Fibroblast of mammary gland (primary cell): ENCODE data around the gene UBAC1.
"Not testable (repeated sequence)": the region's sequence is repeated elsewhere in the genome, so short reads cannot be mapped to it uniquely, and the experiment has no call there.

Experiments
- DNase-seq: peaks from one replicate; pipeline ENCODE4 v3.0.0-alpha.2; 2010; ENCODE audit warnings: low read depth
- H3K4me3 ChIP-seq: 2 replicates; pipeline ENCODE4 v1.5.1; 2011; ENCODE audit warnings: low read depth, mild to moderate bottlenecking, low read length, moderate library complexity; ENCODE audit not compliant: control insufficient read depth
- TF ChIP-seq, protein P1 (sequence below): conservative IDR thresholded peaks from 2 replicates; pipeline ENCODE4 v1.5.1; 2011; ENCODE audit warnings: low read depth, low read length, inconsistent platforms; ENCODE audit not compliant: control insufficient read depth, insufficient read depth

The UBAC1 gene

DNA sequence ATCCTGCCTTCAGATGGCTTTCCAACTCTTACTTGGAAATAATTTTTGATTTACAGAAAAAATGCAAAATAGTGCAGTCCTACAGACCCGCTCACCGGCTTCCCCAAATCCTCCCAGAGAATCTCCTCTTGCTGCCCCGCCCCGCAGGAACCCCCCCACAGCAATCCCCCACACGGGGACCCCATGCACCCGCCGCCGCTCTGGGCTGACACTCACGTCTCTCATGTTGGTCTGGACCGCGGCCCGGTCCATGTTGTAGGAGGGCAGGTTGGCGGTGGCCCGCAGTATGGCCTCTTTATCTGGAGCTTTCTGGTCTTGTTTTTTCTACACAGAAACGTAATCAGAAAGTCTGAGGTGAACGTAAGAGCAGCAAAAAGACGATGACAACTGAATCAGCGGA, 13.6 kb downstream of the UBAC1 start:
- DNase-seq = no peak
- H3K4me3 ChIP-seq = no peak overlapping the region
- TF ChIP-seq, protein P1, sequence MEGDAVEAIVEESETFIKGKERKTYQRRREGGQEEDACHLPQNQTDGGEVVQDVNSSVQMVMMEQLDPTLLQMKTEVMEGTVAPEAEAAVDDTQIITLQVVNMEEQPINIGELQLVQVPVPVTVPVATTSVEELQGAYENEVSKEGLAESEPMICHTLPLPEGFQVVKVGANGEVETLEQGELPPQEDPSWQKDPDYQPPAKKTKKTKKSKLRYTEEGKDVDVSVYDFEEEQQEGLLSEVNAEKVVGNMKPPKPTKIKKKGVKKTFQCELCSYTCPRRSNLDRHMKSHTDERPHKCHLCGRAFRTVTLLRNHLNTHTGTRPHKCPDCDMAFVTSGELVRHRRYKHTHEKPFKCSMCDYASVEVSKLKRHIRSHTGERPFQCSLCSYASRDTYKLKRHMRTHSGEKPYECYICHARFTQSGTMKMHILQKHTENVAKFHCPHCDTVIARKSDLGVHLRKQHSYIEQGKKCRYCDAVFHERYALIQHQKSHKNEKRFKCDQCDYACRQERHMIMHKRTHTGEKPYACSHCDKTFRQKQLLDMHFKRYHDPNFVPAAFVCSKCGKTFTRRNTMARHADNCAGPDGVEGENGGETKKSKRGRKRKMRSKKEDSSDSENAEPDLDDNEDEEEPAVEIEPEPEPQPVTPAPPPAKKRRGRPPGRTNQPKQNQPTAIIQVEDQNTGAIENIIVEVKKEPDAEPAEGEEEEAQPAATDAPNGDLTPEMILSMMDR = no peak

DNA sequence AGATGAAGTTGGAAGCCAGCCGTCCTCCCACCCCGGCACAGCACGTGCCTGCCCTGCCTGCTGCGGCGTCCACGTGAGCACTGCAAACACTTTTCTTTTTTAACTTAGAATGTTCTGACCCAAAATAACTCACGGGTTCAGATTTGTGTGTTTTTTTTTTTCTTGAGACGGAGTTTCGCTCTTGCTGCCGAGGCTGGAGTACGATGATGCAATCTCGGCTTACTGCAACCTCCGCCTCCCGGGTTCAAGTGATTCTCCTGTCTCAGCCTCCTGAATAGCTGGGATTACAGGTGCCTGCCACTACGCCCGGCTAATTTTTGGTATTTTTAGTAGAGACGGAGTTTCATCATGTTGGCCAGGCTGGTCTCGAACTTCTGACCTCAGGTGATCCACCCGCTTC, 14.1 kb downstream of the UBAC1 start:
- H3K4me3 ChIP-seq, DNase-seq: not testable (repeated sequence)

DNA sequence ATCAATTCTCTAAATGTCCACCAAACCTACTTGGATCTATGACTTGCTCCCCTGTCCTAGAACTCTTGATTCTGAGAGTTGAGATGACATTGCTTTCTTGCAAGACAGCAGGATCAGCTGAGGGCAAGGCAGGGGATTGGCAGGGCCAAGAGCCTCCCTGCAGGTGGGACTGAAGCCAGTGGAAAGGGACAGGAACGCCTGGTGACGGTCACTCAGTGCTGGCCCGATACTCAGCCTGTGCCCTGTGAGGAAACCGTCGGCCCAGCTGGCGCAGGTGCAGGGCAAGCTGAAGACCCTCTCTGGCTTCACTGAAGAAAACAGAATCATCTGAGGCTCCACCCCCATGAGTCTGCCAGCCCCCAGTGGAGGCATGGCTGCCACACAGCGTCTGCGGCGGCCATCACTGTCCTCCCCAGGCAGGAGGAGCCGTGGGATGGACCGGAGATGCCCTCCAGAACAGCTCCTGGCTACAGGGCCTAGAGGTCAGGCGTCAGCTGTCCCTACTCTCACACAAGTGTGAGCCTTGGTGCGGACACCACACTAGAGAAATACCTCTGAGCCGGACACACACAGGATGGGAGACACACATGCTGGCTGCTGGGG, 14.7 kb downstream of the UBAC1 start:
- no peak for DNase-seq
- TF ChIP-seq, protein P1 = no peak
- H3K4me3 ChIP-seq = no peak overlapping the region

DNA sequence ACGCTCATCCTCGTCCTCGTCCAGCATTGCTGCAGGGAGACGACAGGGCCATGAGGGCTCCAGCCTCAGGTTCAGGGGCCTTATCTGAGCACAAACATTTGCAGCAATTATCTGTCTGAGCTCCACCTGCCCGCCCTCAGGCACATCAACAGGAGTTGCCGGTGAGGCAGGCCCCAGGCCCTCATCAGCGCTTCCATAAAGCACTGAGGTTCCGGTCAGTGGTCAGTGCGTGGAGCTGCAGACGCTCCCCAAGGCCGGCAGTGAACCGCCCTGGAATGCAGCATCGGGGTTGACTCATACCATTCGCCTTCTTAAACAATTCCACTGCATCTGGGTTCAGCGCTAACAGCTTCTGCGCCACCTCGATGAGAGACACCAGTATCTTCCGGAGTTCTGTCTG, 15.2 kb downstream of the UBAC1 start:
- no peak for DNase-seq
- TF ChIP-seq, protein P1 = no peak
- H3K4me3 ChIP-seq = no peak overlapping the region

DNA sequence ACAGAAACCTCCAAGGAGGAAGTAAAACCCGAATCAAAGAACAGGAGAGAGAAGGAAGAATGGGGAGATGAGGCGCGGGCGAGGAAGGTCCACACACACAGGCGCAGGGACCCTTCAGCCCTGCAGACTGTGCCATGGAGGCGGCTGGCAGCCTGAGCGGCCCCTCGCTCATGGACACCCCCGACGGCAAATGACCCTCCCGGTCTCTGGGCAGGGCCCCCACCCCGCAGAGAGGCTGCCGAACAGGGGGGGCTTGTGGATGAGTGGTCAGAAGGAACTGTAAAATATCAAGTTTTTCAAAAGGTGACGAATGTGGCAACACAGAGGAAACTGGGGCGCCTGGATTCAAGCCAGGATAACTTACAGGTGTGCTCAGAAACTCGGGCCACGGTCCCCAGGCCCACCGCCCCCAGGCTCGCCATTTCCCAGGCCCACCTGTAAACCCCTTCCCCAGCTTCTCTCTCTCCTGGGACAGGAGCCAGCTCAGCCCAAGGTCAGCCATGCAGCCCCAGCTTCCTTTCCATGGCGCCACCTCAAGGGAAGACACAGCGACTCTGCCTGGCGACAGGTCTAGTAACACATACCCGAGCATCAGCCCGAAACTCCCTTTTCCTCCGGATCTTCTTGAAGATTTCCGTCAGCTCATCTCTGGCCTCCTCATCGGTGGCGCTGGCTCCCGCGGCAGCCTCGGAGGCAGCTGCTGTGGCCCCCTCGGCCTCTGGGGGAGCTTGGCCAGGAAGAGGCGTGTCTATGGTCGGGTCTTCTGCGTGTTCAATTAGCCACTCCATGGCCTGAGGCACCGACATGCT, 16.5 kb downstream of the UBAC1 start:
- TF ChIP-seq, protein P1 = no peak

DNA sequence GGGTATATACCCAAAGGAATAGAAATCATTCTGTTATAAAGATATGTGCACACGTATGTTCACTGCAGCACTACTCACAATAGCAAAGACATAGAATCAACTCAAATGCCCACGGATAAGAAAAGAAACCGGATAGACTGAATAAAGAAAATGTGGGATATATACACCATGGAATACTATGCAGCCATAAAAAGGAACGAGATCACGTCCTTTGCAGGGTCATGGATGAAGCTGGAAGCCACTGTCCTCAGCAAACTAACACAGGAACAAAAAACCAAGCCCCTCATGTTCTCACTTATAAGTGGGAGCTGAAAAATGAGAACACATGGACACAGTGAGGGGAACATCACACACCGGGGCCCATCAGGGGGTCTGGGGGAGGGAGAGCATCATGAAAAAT, 17.6 kb downstream of the UBAC1 start:
- not testable (repeated sequence) for DNase-seq

More for the DNA sequence above, 16.5 kb downstream of the UBAC1 start:
- DNase-seq = no peak
- no peak overlapping the region for H3K4me3 ChIP-seq

DNA sequence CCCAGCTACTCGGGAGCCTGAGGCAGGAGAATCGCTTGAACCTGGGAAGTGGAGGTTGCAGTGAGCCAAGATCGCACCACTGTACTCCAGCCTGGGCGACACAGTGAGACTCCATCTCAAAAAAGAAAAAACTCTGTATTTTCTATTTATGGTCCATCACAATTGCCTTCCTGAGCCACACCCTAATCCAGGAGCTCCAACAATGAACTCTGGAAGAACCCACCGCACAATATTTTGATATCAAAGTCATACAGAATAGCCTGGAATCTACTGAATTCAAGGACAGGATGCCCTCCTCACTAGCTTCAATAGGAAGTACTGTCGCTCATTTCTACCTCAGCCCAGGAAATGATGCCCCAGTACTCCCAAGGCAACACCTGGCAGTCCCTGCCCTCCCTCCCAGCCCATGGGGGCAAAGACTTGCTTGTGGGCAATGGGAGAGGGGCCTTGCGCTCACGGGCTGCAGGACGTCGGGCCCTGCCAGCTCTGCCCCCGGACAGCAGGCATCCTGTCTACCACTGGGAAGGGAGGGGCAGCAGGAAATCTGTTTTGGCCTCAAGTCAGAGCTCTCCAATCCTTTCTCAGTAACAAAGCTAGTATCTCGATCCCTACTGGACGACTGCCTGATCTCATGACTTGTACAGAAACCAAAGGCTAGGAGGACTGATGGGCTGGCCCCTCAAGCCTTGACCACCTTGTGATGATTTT, 19.7 kb downstream of the UBAC1 start:
- H3K4me3 ChIP-seq = no peak overlapping the region
- no peak for DNase-seq
- TF ChIP-seq, protein P1 = no peak

More for the DNA sequence above, 17.6 kb downstream of the UBAC1 start:
- not testable (repeated sequence) for H3K4me3 ChIP-seq
